HEK293 (cell line): ENCODE results near the gene MACF1.
A peak's percentile ranks its signal among the peaks of the same experiment; 100 is the strongest.

Source experiments
- BCL11A ChIP-seq: fragments of 450-650 bp; formaldehyde crosslinking; IDR thresholded peaks from 2 replicates; pipeline ENCODE4 v1.5.1; 2016; ENCODE audit warnings: low read depth, missing biosample characterization, missing genetic modification characterization
- GLI4 ChIP-seq: fragments of 450-650 bp; formaldehyde crosslinking; IDR thresholded peaks from 2 replicates; pipeline ENCODE4 v1.5.1; 2016; ENCODE audit warnings: missing biosample characterization, missing genetic modification characterization
- PRDM10 ChIP-seq: fragments of 450-650 bp; formaldehyde crosslinking; IDR thresholded peaks from 2 replicates; pipeline ENCODE4 v1.5.1; 2016; ENCODE audit warnings: missing biosample characterization, missing genetic modification characterization
- SCRT1 ChIP-seq: fragments of 450-650 bp; formaldehyde crosslinking; IDR thresholded peaks from 2 replicates; pipeline ENCODE4 v1.5.1; 2016; ENCODE audit warnings: missing biosample characterization, missing genetic modification characterization, borderline replicate concordance
- SCRT2 ChIP-seq: fragments of 450-650 bp; formaldehyde crosslinking; IDR thresholded peaks from 2 replicates; pipeline ENCODE4 v1.5.1; 2016; ENCODE audit warnings: missing biosample characterization, missing genetic modification characterization
- WT1 ChIP-seq: fragments of 450-650 bp; formaldehyde crosslinking; IDR thresholded peaks from 2 replicates; pipeline ENCODE4 v1.5.1; 2016; ENCODE audit warnings: missing biosample characterization, missing genetic modification characterization
- ZBTB10 ChIP-seq: fragments of 450-650 bp; formaldehyde crosslinking; IDR thresholded peaks from 2 replicates; pipeline ENCODE4 v1.5.1; 2016; ENCODE audit warnings: missing biosample characterization, missing genetic modification characterization
- ZBTB21 ChIP-seq: fragments of 450-650 bp; formaldehyde crosslinking; IDR thresholded peaks from 2 replicates; pipeline ENCODE4 v1.5.1; 2017; ENCODE audit warnings: missing biosample characterization, missing genetic modification characterization
- ZBTB44 ChIP-seq: fragments of 450-650 bp; IDR thresholded peaks from 2 replicates; pipeline ENCODE4 v1.5.1; 2018; ENCODE audit warnings: missing biosample characterization, mild to moderate bottlenecking, missing genetic modification characterization
- ZFP3 ChIP-seq: fragments of 450-650 bp; formaldehyde crosslinking; IDR thresholded peaks from 2 replicates; pipeline ENCODE4 v1.5.1; 2016; ENCODE audit warnings: low read depth, missing biosample characterization, missing genetic modification characterization
- ZFP41 ChIP-seq: fragments of 450-650 bp; formaldehyde crosslinking; IDR thresholded peaks from 2 replicates; pipeline ENCODE4 v1.5.1; 2016; ENCODE audit warnings: missing biosample characterization, missing genetic modification characterization, borderline replicate concordance
- ZNF157 ChIP-seq: fragments of 450-650 bp; formaldehyde crosslinking; IDR thresholded peaks from 2 replicates; pipeline ENCODE4 v1.5.1; 2016; ENCODE audit warnings: missing biosample characterization, missing genetic modification characterization
- ZNF223 ChIP-seq: fragments of 450-650 bp; formaldehyde crosslinking; IDR thresholded peaks from 2 replicates; pipeline ENCODE4 v1.5.1; 2016; ENCODE audit warnings: missing biosample characterization, missing genetic modification characterization
- ZNF24 ChIP-seq: fragments of 450-650 bp; formaldehyde crosslinking; IDR thresholded peaks from 2 replicates; pipeline ENCODE4 v1.5.1; 2016; ENCODE audit warnings: missing biosample characterization, missing genetic modification characterization
- ZNF324 ChIP-seq: fragments of 450-650 bp; formaldehyde crosslinking; IDR thresholded peaks from 2 replicates; pipeline ENCODE4 v1.5.1; 2016; ENCODE audit warnings: missing biosample characterization, missing genetic modification characterization
- ZNF449 ChIP-seq: fragments of 450-650 bp; formaldehyde crosslinking; IDR thresholded peaks from 2 replicates; pipeline ENCODE4 v1.5.1; 2017; ENCODE audit warnings: missing biosample characterization, mild to moderate bottlenecking, missing genetic modification characterization, moderate library complexity
- ZNF623 ChIP-seq: fragments of 450-650 bp; formaldehyde crosslinking; IDR thresholded peaks from 2 replicates; pipeline ENCODE4 v1.5.1; 2016; ENCODE audit warnings: missing biosample characterization, missing genetic modification characterization
- ZNF777 ChIP-seq: fragments of 450-650 bp; formaldehyde crosslinking; IDR thresholded peaks from 2 replicates; pipeline ENCODE4 v1.5.1; 2017; ENCODE audit warnings: missing biosample characterization, missing genetic modification characterization, borderline replicate concordance
- TF ChIP-seq, protein P1 (sequence below): fragments of 450-650 bp; formaldehyde crosslinking; IDR thresholded peaks from 2 replicates; pipeline ENCODE4 v1.5.1; 2016; ENCODE audit warnings: missing biosample characterization, missing genetic modification characterization
- TF ChIP-seq, protein P2 (sequence below): fragments of 450-650 bp; formaldehyde crosslinking; IDR thresholded peaks from 2 replicates; pipeline ENCODE4 v1.5.1; 2016; ENCODE audit warnings: missing biosample characterization, missing genetic modification characterization
- TF ChIP-seq, protein P3 (sequence below): fragments of 450-650 bp; formaldehyde crosslinking; conservative IDR thresholded peaks from 2 replicates; pipeline ENCODE4 v1.5.1; 2016; ENCODE audit warnings: low read depth, missing biosample characterization, missing genetic modification characterization

Gene MACF1

GRCh38 chr1:39158327-39159086, 46.0 kb upstream of the MACF1 start (continued):
- TF ChIP-seq, protein P1, sequence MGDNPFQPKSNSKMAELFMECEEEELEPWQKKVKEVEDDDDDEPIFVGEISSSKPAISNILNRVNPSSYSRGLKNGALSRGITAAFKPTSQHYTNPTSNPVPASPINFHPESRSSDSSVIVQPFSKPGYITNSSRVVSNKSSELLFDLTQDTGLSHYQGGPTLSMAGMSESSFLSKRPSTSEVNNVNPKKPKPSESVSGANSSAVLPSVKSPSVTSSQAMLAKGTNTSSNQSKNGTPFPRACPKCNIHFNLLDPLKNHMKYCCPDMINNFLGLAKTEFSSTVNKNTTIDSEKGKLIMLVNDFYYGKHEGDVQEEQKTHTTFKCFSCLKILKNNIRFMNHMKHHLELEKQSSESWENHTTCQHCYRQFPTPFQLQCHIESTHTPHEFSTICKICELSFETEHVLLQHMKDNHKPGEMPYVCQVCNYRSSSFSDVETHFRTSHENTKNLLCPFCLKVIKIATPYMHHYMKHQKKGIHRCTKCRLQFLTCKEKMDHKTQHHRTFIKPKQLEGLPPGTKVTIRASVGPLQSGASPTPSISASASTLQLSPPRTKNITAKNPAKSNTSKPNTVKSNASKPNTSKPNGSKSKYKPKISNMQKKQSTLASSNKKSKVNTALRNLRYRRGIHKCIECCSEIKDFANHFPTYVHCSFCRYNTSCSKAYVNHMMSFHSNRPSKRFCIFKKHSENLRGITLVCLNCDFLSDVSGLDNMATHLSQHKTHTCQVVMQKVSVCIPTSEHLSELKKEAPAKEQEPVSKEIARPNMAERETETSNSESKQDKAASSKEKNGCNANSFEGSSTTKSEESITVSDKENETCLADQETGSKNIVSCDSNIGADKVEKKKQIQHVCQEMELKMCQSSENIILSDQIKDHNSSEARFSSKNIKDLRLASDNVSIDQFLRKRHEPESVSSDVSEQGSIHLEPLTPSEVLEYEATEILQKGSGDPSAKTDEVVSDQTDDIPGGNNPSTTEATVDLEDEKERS (tag by site-specific recombination), result no peak
- TF ChIP-seq ZBTB44 (no peak), ZFP3 (tag by site-specific recombination) (no peak), ZNF324 (tag by site-specific recombination) (no peak), SCRT1 (tag by site-specific recombination) (no peak), ZNF623 (tag by site-specific recombination) (no peak), GLI4 (tag by site-specific recombination) (no peak), ZBTB10 (tag by site-specific recombination) (peak; percentile 70; the same call in 1 of the 2 replicates), ZNF24 (tag by site-specific recombination) (peak; percentile 83; the same call in 1 of the 2 replicates), ZNF157 (tag by site-specific recombination) (no peak), ZNF223 (tag by site-specific recombination) (no peak), SCRT2 (no peak), ZFP41 (no peak), ZNF777 (tag by site-specific recombination) (no peak), WT1 (tag by site-specific recombination) (peak; percentile 83), PRDM10 (peak; percentile 55), BCL11A (tag by site-specific recombination) (0 out of 2 replicates have a peak, but pooled peaks have one; percentile 26), ZBTB21 (tag by site-specific recombination) (peak; percentile 98), ZNF449 (no peak)
- TF ChIP-seq, protein P2, sequence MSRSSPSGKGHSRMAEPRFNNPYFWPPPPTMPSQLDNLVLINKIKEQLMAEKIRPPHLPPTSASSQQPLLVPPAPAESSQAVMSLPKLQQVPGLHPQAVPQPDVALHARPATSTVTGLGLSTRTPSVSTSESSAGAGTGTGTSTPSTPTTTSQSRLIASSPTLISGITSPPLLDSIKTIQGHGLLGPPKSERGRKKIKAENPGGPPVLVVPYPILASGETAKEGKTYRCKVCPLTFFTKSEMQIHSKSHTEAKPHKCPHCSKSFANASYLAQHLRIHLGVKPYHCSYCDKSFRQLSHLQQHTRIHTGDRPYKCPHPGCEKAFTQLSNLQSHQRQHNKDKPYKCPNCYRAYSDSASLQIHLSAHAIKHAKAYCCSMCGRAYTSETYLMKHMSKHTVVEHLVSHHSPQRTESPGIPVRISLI (tag by site-specific recombination), result no peak
- TF ChIP-seq, protein P3, sequence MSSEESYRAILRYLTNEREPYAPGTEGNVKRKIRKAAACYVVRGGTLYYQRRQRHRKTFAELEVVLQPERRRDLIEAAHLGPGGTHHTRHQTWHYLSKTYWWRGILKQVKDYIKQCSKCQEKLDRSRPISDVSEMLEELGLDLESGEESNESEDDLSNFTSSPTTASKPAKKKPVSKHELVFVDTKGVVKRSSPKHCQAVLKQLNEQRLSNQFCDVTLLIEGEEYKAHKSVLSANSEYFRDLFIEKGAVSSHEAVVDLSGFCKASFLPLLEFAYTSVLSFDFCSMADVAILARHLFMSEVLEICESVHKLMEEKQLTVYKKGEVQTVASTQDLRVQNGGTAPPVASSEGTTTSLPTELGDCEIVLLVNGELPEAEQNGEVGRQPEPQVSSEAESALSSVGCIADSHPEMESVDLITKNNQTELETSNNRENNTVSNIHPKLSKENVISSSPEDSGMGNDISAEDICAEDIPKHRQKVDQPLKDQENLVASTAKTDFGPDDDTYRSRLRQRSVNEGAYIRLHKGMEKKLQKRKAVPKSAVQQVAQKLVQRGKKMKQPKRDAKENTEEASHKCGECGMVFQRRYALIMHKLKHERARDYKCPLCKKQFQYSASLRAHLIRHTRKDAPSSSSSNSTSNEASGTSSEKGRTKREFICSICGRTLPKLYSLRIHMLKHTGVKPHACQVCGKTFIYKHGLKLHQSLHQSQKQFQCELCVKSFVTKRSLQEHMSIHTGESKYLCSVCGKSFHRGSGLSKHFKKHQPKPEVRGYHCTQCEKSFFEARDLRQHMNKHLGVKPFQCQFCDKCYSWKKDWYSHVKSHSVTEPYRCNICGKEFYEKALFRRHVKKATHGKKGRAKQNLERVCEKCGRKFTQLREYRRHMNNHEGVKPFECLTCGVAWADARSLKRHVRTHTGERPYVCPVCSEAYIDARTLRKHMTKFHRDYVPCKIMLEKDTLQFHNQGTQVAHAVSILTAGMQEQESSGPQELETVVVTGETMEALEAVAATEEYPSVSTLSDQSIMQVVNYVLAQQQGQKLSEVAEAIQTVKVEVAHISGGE (tag by site-specific recombination), result no peak
